SW 1271 (cell line): Measurements from ENCODE around the gene ARIH1.
"Not testable (repeated sequence)": the region's sequence is repeated elsewhere in the genome, so short reads cannot be mapped to it uniquely, and the experiment has no call there.

Source experiments
- DNase-seq, 2 experiments: peaks; one replicate each; lab custom pipeline; 2025; lab: John Stamatoyannopoulos, UW

ARIH1 gene

GRCh38 chr15:72473614-72474465 lies at the start of gene ARIH1:
TSS of gene ARIH1 (plus strand) at chr15:72474330. CDS start at chr15:72474640, 310 bp downstream.
- DNase-seq: peak; percentile 92 to 96

- DNase-seq: no peak
These were observed 47.4 kb upstream of the ARIH1 start for GRCh38 chr15:72426753-72427152.

GRCh38 chr15:72437650-72438316 lies 36.3 kb upstream of the ARIH1 start:
- no peak for DNase-seq

GRCh38 chr15:72442848-72443247 lies 31.3 kb upstream of the ARIH1 start:
- DNase-seq: not testable (repeated sequence)

GRCh38 chr15:72445426-72445825 lies 28.7 kb upstream of the ARIH1 start:
- no peak for DNase-seq

GRCh38 chr15:72450805-72451204 lies 23.3 kb upstream of the ARIH1 start:
- DNase-seq: no peak

- DNase-seq: no peak
These were observed 22.9 kb upstream of the ARIH1 start for GRCh38 chr15:72451224-72451623.

GRCh38 chr15:72456684-72457083 lies 17.4 kb upstream of the ARIH1 start:
- no peak for DNase-seq

- DNase-seq: no peak
These were observed 13.7 kb upstream of the ARIH1 start for GRCh38 chr15:72460402-72460801.

GRCh38 chr15:72463702-72464101 lies 10.4 kb upstream of the ARIH1 start:
- no peak for DNase-seq

GRCh38 chr15:72464251-72464650 lies 9.9 kb upstream of the ARIH1 start:
- DNase-seq: no peak

- DNase-seq: no peak
These were observed 6.0 kb upstream of the ARIH1 start for GRCh38 chr15:72468103-72468502.

- DNase-seq: peak in 1 of 2 experiments; percentile 59
These were observed 1.0 kb upstream of the ARIH1 start for GRCh38 chr15:72472992-72473610.

GRCh38 chr15:72474466-72474911 lies 359 bp downstream of the ARIH1 start:
- DNase-seq: no peak

GRCh38 chr15:72474912-72475628 lies 940 bp downstream of the ARIH1 start:
- DNase-seq: peak; percentile 71 to 88

- no peak for DNase-seq
These were observed 1.5 kb downstream of the ARIH1 start for GRCh38 chr15:72475674-72476073.

GRCh38 chr15:72476330-72476729 lies 2.2 kb downstream of the ARIH1 start:
- DNase-seq: not testable (repeated sequence)

GRCh38 chr15:72481015-72481659 lies 7.0 kb downstream of the ARIH1 start:
- no peak for DNase-seq

GRCh38 chr15:72482275-72482674 lies 8.1 kb downstream of the ARIH1 start:
- no peak for DNase-seq

GRCh38 chr15:72483279-72483678 lies 9.1 kb downstream of the ARIH1 start:
- no peak for DNase-seq

GRCh38 chr15:72486144-72486543 lies 12.0 kb downstream of the ARIH1 start:
- DNase-seq: no peak
